Measurements from ENCODE around the gene EIF3J. TPM values are rescaled to one million over a fixed set of nuclear protein-coding genes. Genes with fewer than 3 reads are reported as not detected.

EIF3J gene
- total RNA-seq, 1 experiment from 2014 or later = 76.1 TPM

DNA sequence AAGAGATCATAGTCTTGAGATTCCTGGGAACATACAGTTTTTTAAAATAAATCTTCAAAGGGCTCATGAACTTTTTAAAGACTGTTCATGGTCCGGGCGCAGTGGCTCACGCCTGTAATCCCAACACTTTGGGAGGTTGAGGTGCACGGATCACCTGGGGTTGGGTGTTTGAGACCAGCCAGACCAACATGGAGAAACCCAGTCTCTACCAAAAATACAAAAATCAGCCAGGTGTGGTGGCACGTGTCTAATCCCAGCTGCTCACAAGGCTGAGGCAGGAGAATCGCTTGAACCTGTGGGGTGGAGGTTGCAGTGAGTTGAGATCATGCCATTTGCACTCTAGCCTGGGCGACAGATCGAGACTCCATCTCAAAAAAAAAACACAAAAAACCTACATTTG, 41.4 kb upstream of the EIF3J start:
- DNase-seq (ENCODE audit: low spot score) (no peak), ATAC-seq (no peak)
- CTCF ChIA-PET = no interaction called here
- no peaks in the 10 kb centered on the region for H3K27me3 Mint-ChIP-seq (ENCODE audit: low read depth)
- H3K9me3 Mint-ChIP-seq = no peaks in the 10 kb centered on the region
- no peak overlapping the region for H3K27ac Mint-ChIP-seq
- H3K4me1 Mint-ChIP-seq = no peaks in the 10 kb centered on the region
- POLR2A ChIA-PET = no interaction called here
- TF ChIP-seq, protein P1, sequence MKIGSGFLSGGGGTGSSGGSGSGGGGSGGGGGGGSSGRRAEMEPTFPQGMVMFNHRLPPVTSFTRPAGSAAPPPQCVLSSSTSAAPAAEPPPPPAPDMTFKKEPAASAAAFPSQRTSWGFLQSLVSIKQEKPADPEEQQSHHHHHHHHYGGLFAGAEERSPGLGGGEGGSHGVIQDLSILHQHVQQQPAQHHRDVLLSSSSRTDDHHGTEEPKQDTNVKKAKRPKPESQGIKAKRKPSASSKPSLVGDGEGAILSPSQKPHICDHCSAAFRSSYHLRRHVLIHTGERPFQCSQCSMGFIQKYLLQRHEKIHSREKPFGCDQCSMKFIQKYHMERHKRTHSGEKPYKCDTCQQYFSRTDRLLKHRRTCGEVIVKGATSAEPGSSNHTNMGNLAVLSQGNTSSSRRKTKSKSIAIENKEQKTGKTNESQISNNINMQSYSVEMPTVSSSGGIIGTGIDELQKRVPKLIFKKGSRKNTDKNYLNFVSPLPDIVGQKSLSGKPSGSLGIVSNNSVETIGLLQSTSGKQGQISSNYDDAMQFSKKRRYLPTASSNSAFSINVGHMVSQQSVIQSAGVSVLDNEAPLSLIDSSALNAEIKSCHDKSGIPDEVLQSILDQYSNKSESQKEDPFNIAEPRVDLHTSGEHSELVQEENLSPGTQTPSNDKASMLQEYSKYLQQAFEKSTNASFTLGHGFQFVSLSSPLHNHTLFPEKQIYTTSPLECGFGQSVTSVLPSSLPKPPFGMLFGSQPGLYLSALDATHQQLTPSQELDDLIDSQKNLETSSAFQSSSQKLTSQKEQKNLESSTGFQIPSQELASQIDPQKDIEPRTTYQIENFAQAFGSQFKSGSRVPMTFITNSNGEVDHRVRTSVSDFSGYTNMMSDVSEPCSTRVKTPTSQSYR (CRISPR knock-in tag; IDR thresholded peaks at IDR 0.05) = no peak
- TF ChIP-seq FOXJ3 (CRISPR knock-in tag; IDR thresholded peaks at IDR 0.05; ENCODE audit: borderline replicate concordance) (no peak), NR2C2 (CRISPR knock-in tag; IDR thresholded peaks at IDR 0.05) (no peak), JUN (CRISPR knock-in tag; IDR thresholded peaks at IDR 0.05) (no peak)
- TF ChIP-seq, protein P2, sequence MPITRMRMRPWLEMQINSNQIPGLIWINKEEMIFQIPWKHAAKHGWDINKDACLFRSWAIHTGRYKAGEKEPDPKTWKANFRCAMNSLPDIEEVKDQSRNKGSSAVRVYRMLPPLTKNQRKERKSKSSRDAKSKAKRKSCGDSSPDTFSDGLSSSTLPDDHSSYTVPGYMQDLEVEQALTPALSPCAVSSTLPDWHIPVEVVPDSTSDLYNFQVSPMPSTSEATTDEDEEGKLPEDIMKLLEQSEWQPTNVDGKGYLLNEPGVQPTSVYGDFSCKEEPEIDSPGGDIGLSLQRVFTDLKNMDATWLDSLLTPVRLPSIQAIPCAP (CRISPR knock-in tag; IDR thresholded peaks at IDR 0.05) = no peak
- TF ChIP-seq, protein P3, sequence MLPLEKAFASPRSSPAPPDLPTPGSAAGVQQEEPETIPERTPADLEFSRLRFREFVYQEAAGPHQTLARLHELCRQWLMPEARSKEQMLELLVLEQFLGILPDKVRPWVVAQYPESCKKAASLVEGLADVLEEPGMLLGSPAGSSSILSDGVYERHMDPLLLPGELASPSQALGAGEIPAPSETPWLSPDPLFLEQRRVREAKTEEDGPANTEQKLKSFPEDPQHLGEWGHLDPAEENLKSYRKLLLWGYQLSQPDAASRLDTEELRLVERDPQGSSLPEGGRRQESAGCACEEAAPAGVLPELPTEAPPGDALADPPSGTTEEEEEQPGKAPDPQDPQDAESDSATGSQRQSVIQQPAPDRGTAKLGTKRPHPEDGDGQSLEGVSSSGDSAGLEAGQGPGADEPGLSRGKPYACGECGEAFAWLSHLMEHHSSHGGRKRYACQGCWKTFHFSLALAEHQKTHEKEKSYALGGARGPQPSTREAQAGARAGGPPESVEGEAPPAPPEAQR (CRISPR knock-in tag; IDR thresholded peaks at IDR 0.05) = no peak
- H3K36me3 Mint-ChIP-seq = peaks cover 47% of the 10 kb centered on the region
- no peak overlapping the region for H3K4me3 Mint-ChIP-seq

DNA sequence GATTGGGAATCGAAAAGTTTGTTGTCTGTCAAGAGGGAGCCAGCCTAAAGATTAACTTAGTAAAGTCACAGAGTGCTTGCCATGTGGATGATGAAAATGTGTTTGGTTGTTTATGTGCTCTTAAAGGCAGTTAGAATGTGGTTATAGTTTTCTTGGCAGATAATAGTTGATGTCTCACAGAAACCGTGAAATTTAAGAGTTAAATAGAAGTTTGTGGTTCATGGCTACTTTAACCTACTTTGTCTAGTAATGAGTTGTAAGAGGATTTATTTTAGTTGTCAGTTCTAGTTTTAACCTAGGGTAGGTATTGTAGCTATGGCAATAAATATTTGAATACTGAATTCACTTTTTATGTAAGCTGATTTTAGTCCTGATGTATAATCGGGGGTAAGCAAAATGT, 36.4 kb upstream of the EIF3J start:
- no peak for DNase-seq (ENCODE audit: low spot score)
- TF ChIP-seq, protein P4, sequence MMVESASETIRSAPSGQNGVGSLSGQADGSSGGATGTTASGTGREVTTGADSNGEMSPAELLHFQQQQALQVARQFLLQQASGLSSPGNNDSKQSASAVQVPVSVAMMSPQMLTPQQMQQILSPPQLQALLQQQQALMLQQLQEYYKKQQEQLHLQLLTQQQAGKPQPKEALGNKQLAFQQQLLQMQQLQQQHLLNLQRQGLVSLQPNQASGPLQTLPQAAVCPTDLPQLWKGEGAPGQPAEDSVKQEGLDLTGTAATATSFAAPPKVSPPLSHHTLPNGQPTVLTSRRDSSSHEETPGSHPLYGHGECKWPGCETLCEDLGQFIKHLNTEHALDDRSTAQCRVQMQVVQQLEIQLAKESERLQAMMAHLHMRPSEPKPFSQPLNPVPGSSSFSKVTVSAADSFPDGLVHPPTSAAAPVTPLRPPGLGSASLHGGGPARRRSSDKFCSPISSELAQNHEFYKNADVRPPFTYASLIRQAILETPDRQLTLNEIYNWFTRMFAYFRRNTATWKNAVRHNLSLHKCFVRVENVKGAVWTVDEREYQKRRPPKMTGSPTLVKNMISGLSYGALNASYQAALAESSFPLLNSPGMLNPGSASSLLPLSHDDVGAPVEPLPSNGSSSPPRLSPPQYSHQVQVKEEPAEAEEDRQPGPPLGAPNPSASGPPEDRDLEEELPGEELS (CRISPR knock-in tag; IDR thresholded peaks at IDR 0.05) = no peak
- TF ChIP-seq PRRX2 (CRISPR knock-in tag; IDR thresholded peaks at IDR 0.05) = no peak
- peak overlapping the region; percentile 50; the same call in 1 of the 2 replicates for H3K27ac Mint-ChIP-seq
- ATAC-seq = no peak
- H3K4me3 Mint-ChIP-seq = no peak overlapping the region
- H3K4me1 Mint-ChIP-seq = no peaks in the 10 kb centered on the region
- H3K27me3 Mint-ChIP-seq (ENCODE audit: low read depth) = no peaks in the 10 kb centered on the region
- no peaks in the 10 kb centered on the region for H3K9me3 Mint-ChIP-seq
- POLR2A ChIA-PET = no interaction called here
- H3K36me3 Mint-ChIP-seq = peaks cover 44% of the 10 kb centered on the region
- CTCF ChIA-PET = interaction anchor here (1.2 to 2.1 kb wide), 10 partner anchors 11 to 180 kb away, joined by 4 to 26 read pairs (median 8); partner anchors contain the start of gene CTDSPL2

DNA sequence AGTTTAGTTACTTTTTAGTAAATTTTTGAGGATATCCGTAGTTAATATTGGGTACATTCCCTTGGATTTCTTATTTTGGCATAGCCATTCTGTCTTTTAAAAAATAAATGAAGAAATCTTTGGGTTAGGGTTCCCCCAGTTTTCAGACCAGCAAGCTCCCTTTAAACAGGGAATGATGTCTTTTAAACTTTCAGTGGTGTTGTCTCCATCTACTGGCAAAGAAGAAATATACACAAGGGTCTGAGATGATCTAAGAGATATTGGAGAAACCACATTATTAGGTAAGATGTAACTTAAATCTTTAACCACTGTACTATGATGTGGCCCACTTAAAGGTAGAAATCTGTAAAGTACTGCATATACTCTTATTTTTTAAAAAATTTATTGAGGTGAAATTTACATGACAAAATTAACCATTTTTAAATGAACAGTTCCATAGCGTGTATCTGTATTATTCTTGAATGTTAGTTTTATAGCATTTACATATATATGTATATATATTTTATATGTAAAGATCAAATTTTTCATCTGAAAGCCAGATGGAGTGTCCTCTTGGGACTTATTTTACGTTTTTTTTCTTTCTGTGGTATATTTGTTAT, 35.1 kb upstream of the EIF3J start:
- Mint-ChIP-seq H3K9me3 (no peaks in the 10 kb centered on the region), H3K27me3 (ENCODE audit: low read depth) (no peaks in the 10 kb centered on the region), H3K27ac (peak overlapping the region; percentile 15; the same call in 1 of the 2 replicates), H3K36me3 (peaks cover 36% of the 10 kb centered on the region), H3K4me3 (no peak overlapping the region), H3K4me1 (no peaks in the 10 kb centered on the region)
- DNase-seq (ENCODE audit: low spot score) = no peak
- no peak for TF ChIP-seq NR1H2 (CRISPR knock-in tag; IDR thresholded peaks at IDR 0.05)
- TF ChIP-seq NFE2L1 (CRISPR knock-in tag; IDR thresholded peaks at IDR 0.05) = no peak
- TF ChIP-seq NR3C1 (CRISPR knock-in tag; conservative IDR thresholded peaks at IDR 0.05; ENCODE audit: low read depth) = no peak
- no peak for TF ChIP-seq JAZF1 (CRISPR knock-in tag; IDR thresholded peaks at IDR 0.05)
- TF ChIP-seq, protein P1 (CRISPR knock-in tag; IDR thresholded peaks at IDR 0.05) = no peak
- TF ChIP-seq, protein P5, sequence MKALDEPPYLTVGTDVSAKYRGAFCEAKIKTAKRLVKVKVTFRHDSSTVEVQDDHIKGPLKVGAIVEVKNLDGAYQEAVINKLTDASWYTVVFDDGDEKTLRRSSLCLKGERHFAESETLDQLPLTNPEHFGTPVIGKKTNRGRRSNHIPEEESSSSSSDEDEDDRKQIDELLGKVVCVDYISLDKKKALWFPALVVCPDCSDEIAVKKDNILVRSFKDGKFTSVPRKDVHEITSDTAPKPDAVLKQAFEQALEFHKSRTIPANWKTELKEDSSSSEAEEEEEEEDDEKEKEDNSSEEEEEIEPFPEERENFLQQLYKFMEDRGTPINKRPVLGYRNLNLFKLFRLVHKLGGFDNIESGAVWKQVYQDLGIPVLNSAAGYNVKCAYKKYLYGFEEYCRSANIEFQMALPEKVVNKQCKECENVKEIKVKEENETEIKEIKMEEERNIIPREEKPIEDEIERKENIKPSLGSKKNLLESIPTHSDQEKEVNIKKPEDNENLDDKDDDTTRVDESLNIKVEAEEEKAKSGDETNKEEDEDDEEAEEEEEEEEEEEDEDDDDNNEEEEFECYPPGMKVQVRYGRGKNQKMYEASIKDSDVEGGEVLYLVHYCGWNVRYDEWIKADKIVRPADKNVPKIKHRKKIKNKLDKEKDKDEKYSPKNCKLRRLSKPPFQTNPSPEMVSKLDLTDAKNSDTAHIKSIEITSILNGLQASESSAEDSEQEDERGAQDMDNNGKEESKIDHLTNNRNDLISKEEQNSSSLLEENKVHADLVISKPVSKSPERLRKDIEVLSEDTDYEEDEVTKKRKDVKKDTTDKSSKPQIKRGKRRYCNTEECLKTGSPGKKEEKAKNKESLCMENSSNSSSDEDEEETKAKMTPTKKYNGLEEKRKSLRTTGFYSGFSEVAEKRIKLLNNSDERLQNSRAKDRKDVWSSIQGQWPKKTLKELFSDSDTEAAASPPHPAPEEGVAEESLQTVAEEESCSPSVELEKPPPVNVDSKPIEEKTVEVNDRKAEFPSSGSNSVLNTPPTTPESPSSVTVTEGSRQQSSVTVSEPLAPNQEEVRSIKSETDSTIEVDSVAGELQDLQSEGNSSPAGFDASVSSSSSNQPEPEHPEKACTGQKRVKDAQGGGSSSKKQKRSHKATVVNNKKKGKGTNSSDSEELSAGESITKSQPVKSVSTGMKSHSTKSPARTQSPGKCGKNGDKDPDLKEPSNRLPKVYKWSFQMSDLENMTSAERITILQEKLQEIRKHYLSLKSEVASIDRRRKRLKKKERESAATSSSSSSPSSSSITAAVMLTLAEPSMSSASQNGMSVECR (CRISPR knock-in tag; IDR thresholded peaks at IDR 0.05; ENCODE audit: borderline replicate concordance) = no peak
- TF ChIP-seq, protein P6, sequence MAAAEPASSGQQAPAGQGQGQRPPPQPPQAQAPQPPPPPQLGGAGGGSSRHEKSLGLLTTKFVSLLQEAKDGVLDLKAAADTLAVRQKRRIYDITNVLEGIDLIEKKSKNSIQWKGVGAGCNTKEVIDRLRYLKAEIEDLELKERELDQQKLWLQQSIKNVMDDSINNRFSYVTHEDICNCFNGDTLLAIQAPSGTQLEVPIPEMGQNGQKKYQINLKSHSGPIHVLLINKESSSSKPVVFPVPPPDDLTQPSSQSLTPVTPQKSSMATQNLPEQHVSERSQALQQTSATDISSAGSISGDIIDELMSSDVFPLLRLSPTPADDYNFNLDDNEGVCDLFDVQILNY (CRISPR knock-in tag; IDR thresholded peaks at IDR 0.05) = no peak
- ATAC-seq = peak; percentile 63; the same call in 1 of the 2 replicates
- CTCF ChIA-PET = interaction anchor here (0.5 to 2.1 kb wide), 62 partner anchors 9 to 680 kb away, joined by 3 to 26 read pairs (median 4); partner anchors contain the start of gene CTDSPL2
- POLR2A ChIA-PET = no interaction called here

Measured in WTC11 (cell line).